GM19372 (cell line): Measurements from ENCODE around the gene MRPL20.
A peak's percentile ranks its signal among the peaks of the same experiment; 100 is the strongest.
"Not testable (repeated sequence)": the region's sequence is repeated elsewhere in the genome, so short reads cannot be mapped to it uniquely, and the experiment has no call there.

Experiments used
- ATAC-seq: cut with Tn5 transposase; IDR thresholded peaks from one replicate; pipeline ENCODE4 v1.9.1; 2021; ENCODE audit warnings: mild to moderate bottlenecking, low read depth, moderate library complexity; ENCODE audit not compliant: unreplicated experiment

MRPL20 gene

GRCh38 chr1:1411626-1412025 lies 4.5 kb upstream of the MRPL20 start:
- no peak for ATAC-seq

- ATAC-seq = not testable (repeated sequence)
Measured at GRCh38 chr1:1410238-1410637, 3.1 kb upstream of the MRPL20 start.

- ATAC-seq = peak; percentile 16
Measured at GRCh38 chr1:1407636-1408318, 684 bp upstream of the MRPL20 start.

GRCh38 chr1:1406101-1406820 lies 832 bp downstream of the MRPL20 start:
- ATAC-seq = no peak

GRCh38 chr1:1403653-1404052 lies 3.4 kb downstream of the MRPL20 start:
- no peak for ATAC-seq

- not testable (repeated sequence) for ATAC-seq
Measured at GRCh38 chr1:1402901-1403392, 4.1 kb downstream of the MRPL20 start.

- ATAC-seq = no peak
Measured at GRCh38 chr1:1402072-1402900, 4.8 kb downstream of the MRPL20 start.

GRCh38 chr1:1401457-1402010 lies 5.6 kb downstream of the MRPL20 start:
- no peak for ATAC-seq

GRCh38 chr1:1400576-1401456 lies 6.3 kb downstream of the MRPL20 start:
- no peak for ATAC-seq

- peak; percentile 6 for ATAC-seq
Measured at GRCh38 chr1:1399872-1400575, 7.1 kb downstream of the MRPL20 start.

- peak; percentile 94 for ATAC-seq
Measured at GRCh38 chr1:1399187-1399871, 7.8 kb downstream of the MRPL20 start, which contains the start of gene CCNL2. CCNL2 (minus strand) TSS chr1:1399335; CDS start chr1:1399306, 29 bp downstream.

GRCh38 chr1:1398677-1399186 lies 8.4 kb downstream of the MRPL20 start:
- ATAC-seq = peak; percentile 9

- ATAC-seq = no peak
Measured at GRCh38 chr1:1397839-1398523, 9.1 kb downstream of the MRPL20 start.

GRCh38 chr1:1395166-1395565 lies 11.9 kb downstream of the MRPL20 start:
- ATAC-seq = no peak

GRCh38 chr1:1394116-1394515 lies 13.0 kb downstream of the MRPL20 start:
- no peak for ATAC-seq

- no peak for ATAC-seq
Measured at GRCh38 chr1:1393428-1393827, 13.7 kb downstream of the MRPL20 start.

- ATAC-seq = no peak
Measured at GRCh38 chr1:1393014-1393413, 14.1 kb downstream of the MRPL20 start.

- ATAC-seq = no peak
Measured at GRCh38 chr1:1391225-1391624, 15.9 kb downstream of the MRPL20 start.
